Stimulated activated memory B cell treated with anti-CD40 and anti-IgM and Interleukin-4, amounts not matched to agents 10 μg/mL and 1 μg/mL and 100 μg/mL, for 72 hours (primary cell): ENCODE measurements around the gene BIRC5.
"Not testable (repeated sequence)": the region's sequence is repeated elsewhere in the genome, so short reads cannot be mapped to it uniquely, and the experiment has no call there.

ENCODE experiments used
- ATAC-seq: fragments of 150-1000 bp; cut with Tn5 transposase; 2 replicates; pipeline ENCODE4 v1.10.0; 2021
- H3K27ac Mint-ChIP-seq: one replicate; pipeline ENCODE4 v1.8.0; 2022; ENCODE audit warnings: mild to moderate bottlenecking, mixed read lengths
- H3K27me3 Mint-ChIP-seq: one replicate; pipeline ENCODE4 v1.8.0; 2022; ENCODE audit warnings: mixed read lengths
- H3K36me3 Mint-ChIP-seq: one replicate; pipeline ENCODE4 v1.8.0; 2022; ENCODE audit warnings: mixed read lengths
- H3K4me1 Mint-ChIP-seq: one replicate; pipeline ENCODE4 v1.8.0; 2022; ENCODE audit warnings: mixed read lengths
- H3K4me3 Mint-ChIP-seq: one replicate; pipeline ENCODE4 v1.8.0; 2022; ENCODE audit warnings: mild to moderate bottlenecking, moderate library complexity, mixed read lengths
- H3K9me3 Mint-ChIP-seq: one replicate; pipeline ENCODE4 v1.8.0; 2022; ENCODE audit warnings: mixed read lengths

Gene BIRC5

DNA sequence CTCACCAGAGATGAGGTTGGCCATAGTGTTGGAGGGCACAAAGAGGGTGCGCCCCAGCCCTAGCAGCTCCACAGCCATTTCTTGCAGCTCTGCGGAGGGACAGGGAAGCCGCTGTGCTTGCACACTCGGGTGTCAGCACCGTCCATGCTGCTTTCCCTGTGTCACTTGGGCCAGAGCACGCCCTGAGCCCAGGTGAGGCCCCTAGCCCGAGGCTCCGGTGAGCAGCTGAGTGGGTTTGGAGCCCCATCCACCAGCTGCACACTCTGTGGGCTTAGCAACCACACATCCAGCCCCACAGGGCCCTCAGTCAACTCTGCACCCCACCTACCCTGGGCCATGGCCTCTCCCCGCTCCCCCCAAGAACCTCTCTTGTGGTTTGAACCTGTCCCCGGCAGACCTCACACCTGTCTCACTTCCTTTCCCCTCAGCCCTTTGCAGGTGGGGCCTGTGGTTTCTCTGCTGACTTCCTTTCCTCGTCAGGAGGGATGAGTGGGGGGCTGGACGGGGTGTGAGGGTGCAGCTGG, 38.1 kb downstream of the BIRC5 start:
- Mint-ChIP-seq H3K4me3 (peak overlapping the region; percentile 4), H3K9me3 (no peaks in the 10 kb centered on the region), H3K36me3 (no peaks in the 10 kb centered on the region), H3K27me3 (peaks cover 9% of the 10 kb centered on the region), H3K4me1 (peaks cover 42% of the 10 kb centered on the region), H3K27ac (peak overlapping the region; percentile 64)
- peak; percentile 86 for ATAC-seq

GRCh38 chr17:78252701-78253635, 38.9 kb downstream of the BIRC5 start:
- peak; percentile 25 for ATAC-seq
- Mint-ChIP-seq H3K9me3 (no peaks in the 10 kb centered on the region), H3K4me1 (peaks cover 48% of the 10 kb centered on the region), H3K36me3 (no peaks in the 10 kb centered on the region), H3K27me3 (peaks cover 9% of the 10 kb centered on the region), H3K4me3 (peak overlapping the region; percentile 57), H3K27ac (peak overlapping the region; percentile 7)

GRCh38 chr17:78253636-78253945, 39.5 kb downstream of the BIRC5 start:
- not testable (repeated sequence) for ATAC-seq, H3K9me3 Mint-ChIP-seq, H3K27me3 Mint-ChIP-seq, H3K27ac Mint-ChIP-seq, H3K36me3 Mint-ChIP-seq
- H3K4me3 Mint-ChIP-seq = peak overlapping the region; percentile 84
- H3K4me1 Mint-ChIP-seq = peaks cover 54% of the 10 kb centered on the region

- no peaks in the 10 kb centered on the region for H3K9me3 Mint-ChIP-seq
- peaks cover 9% of the 10 kb centered on the region for H3K27me3 Mint-ChIP-seq
- H3K27ac Mint-ChIP-seq = peak overlapping the region; percentile 55
- H3K36me3 Mint-ChIP-seq = no peaks in the 10 kb centered on the region
- ATAC-seq = peak; percentile 73
- peak overlapping the region; percentile 84 for H3K4me3 Mint-ChIP-seq
- H3K4me1 Mint-ChIP-seq = peaks cover 57% of the 10 kb centered on the region
These were observed 40.1 kb downstream of the BIRC5 start for GRCh38 chr17:78253946-78254672.

GRCh38 chr17:78255029-78255656, 41.1 kb downstream of the BIRC5 start:
- Mint-ChIP-seq H3K4me3 (peak overlapping the region; percentile 42), H3K36me3 (no peaks in the 10 kb centered on the region), H3K9me3 (no peaks in the 10 kb centered on the region), H3K4me1 (peaks cover 56% of the 10 kb centered on the region), H3K27me3 (peaks cover 9% of the 10 kb centered on the region), H3K27ac (no peak overlapping the region)
- ATAC-seq = no peak

- H3K27ac Mint-ChIP-seq = no peak overlapping the region
- peaks cover 10% of the 10 kb centered on the region for H3K27me3 Mint-ChIP-seq
- H3K4me3 Mint-ChIP-seq = no peak overlapping the region
- no peak for ATAC-seq
- H3K9me3 Mint-ChIP-seq = no peaks in the 10 kb centered on the region
- peaks cover 46% of the 10 kb centered on the region for H3K4me1 Mint-ChIP-seq
- no peaks in the 10 kb centered on the region for H3K36me3 Mint-ChIP-seq
These were observed 42.1 kb downstream of the BIRC5 start for GRCh38 chr17:78255953-78256706.

- H3K27ac Mint-ChIP-seq = no peak overlapping the region
- no peaks in the 10 kb centered on the region for H3K9me3 Mint-ChIP-seq
- H3K4me3 Mint-ChIP-seq = no peak overlapping the region
- no peaks in the 10 kb centered on the region for H3K36me3 Mint-ChIP-seq
- H3K27me3 Mint-ChIP-seq = peaks cover 10% of the 10 kb centered on the region
- no peak for ATAC-seq
- peaks cover 38% of the 10 kb centered on the region for H3K4me1 Mint-ChIP-seq
These were observed 42.9 kb downstream of the BIRC5 start for GRCh38 chr17:78256707-78257591.

DNA sequence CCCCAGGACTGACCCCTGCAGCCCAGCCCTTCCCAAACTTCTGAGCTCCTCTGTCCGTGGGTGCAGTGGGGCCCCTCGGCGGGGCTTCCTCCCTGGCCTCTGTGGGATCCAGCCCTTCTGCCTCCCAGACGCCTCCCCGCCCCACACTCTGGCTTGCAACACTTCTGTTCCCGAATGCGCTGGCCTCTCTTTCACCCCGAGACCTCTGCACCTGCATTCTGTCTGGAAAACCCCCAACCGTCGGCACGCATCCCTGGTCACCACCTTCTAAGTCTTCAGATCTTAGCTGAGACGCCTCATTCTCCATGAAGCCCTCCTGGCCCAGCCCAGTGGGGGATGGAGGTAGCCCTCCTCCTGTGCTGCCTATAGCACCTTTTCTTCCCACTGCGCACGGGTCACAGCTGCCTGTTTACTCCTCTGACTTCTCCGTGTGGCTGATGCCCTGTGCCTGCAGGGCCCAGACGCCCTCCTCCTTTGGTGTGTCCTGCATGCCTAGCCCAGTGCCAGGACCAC, 43.8 kb downstream of the BIRC5 start:
- Mint-ChIP-seq H3K4me3 (no peak overlapping the region), H3K4me1 (peaks cover 32% of the 10 kb centered on the region), H3K27me3 (peaks cover 10% of the 10 kb centered on the region), H3K36me3 (no peaks in the 10 kb centered on the region), H3K9me3 (no peaks in the 10 kb centered on the region), H3K27ac (no peak overlapping the region)
- ATAC-seq = peak; percentile 56

- Mint-ChIP-seq H3K36me3 (no peaks in the 10 kb centered on the region), H3K27ac (peak overlapping the region; percentile 2), H3K4me1 (peaks cover 31% of the 10 kb centered on the region), H3K4me3 (peak overlapping the region; percentile 16), H3K27me3 (peaks cover 10% of the 10 kb centered on the region), H3K9me3 (no peaks in the 10 kb centered on the region)
- ATAC-seq = peak; percentile 25
These were observed 44.5 kb downstream of the BIRC5 start for GRCh38 chr17:78258323-78259191.

DNA sequence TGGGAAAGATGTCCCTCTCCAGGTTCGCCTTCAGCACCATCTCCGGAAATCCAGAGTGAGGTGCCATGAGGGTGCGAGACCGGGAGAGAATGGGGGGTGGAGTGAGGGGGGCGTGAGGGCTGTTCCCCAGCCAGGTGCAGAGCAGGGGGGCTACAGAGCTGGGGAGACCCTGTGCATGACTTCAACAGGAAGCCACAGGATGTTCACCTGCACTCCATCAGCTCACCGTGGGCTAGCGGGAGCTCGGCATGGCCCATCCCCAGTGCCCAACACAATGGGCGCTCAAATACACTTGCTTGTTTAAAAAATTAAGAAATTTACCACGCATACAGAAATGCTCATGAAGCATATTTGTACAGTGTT, 45.1 kb downstream of the BIRC5 start:
- H3K27me3 Mint-ChIP-seq = peaks cover 10% of the 10 kb centered on the region
- peaks cover 31% of the 10 kb centered on the region for H3K4me1 Mint-ChIP-seq
- H3K36me3 Mint-ChIP-seq = no peaks in the 10 kb centered on the region
- H3K27ac Mint-ChIP-seq = no peak overlapping the region
- H3K4me3 Mint-ChIP-seq = no peak overlapping the region
- no peak for ATAC-seq
- H3K9me3 Mint-ChIP-seq = no peaks in the 10 kb centered on the region

- Mint-ChIP-seq H3K27ac (peak overlapping the region; percentile 20), H3K36me3 (no peaks in the 10 kb centered on the region), H3K4me3 (no peak overlapping the region), H3K4me1 (peaks cover 21% of the 10 kb centered on the region), H3K27me3 (peaks cover 10% of the 10 kb centered on the region), H3K9me3 (no peaks in the 10 kb centered on the region)
- ATAC-seq = no peak
These were observed 49.1 kb downstream of the BIRC5 start for GRCh38 chr17:78263063-78263735.

GRCh38 chr17:78263736-78264340, 49.8 kb downstream of the BIRC5 start:
- H3K27me3 Mint-ChIP-seq = peaks cover 10% of the 10 kb centered on the region
- H3K4me3 Mint-ChIP-seq = no peak overlapping the region
- ATAC-seq = no peak
- no peaks in the 10 kb centered on the region for H3K36me3 Mint-ChIP-seq
- no peaks in the 10 kb centered on the region for H3K9me3 Mint-ChIP-seq
- H3K4me1 Mint-ChIP-seq = peaks cover 15% of the 10 kb centered on the region
- peak overlapping the region; percentile 20 for H3K27ac Mint-ChIP-seq
